Fibroblast of lung (primary cell): ENCODE measurements around the gene FRMD1. TPM values are rescaled to one million over a fixed set of nuclear protein-coding genes. Genes with fewer than 3 reads are reported as not detected.

ENCODE experiments used
- DNase-seq, 2 donors: peaks; one replicate each; pipeline versions ENCODE4 v3.0.0 to v3.0.0-alpha.2; 2010; ENCODE audit warnings: low read depth in 2 of 2
- H2AFZ ChIP-seq: 2 replicates; pipeline ENCODE4 v1.5.1; 2012; ENCODE audit warnings: low read length, control low read depth, inconsistent platforms
- H3K27ac ChIP-seq: 2 replicates; pipeline ENCODE4 v1.5.1; 2011; ENCODE audit warnings: low read length, control low read depth; ENCODE audit not compliant: insufficient read depth
- H3K27me3 ChIP-seq: 2 replicates; pipeline ENCODE4 v1.5.1; 2011; ENCODE audit warnings: mild to moderate bottlenecking, low read length; ENCODE audit not compliant: control insufficient read depth, insufficient read depth
- H3K36me3 ChIP-seq: 2 replicates; pipeline ENCODE4 v1.5.1; 2011; ENCODE audit warnings: low read length; ENCODE audit not compliant: control insufficient read depth, insufficient read depth
- H3K4me1 ChIP-seq: 2 replicates; pipeline ENCODE4 v1.5.1; 2011; ENCODE audit warnings: low read length; ENCODE audit not compliant: control insufficient read depth, insufficient read depth; ENCODE audit errors: extremely low read depth
- H3K4me2 ChIP-seq: 2 replicates; pipeline ENCODE4 v1.5.1; 2011; ENCODE audit warnings: low read length, control low read depth; ENCODE audit not compliant: insufficient read depth; ENCODE audit errors: extremely low read depth
- H3K4me3 ChIP-seq, 4 experiments: fragments of 200-600 bp in 1 of 4; sonication (generic) in 1 of 4; replicated peaks in 1 of 4; 2 replicates each; pipeline ENCODE4 v1.5.1; 2011 to 2016; ENCODE audit warnings: low read length in 4 of 4, low read depth in 3 of 4, mild to moderate bottlenecking in 3 of 4, control low read depth in 2 of 4, inconsistent platforms in 1 of 4, mixed read lengths in 1 of 4; ENCODE audit not compliant: insufficient read depth in 1 of 4; ENCODE audit errors: control extremely low read depth in 1 of 4
- H3K79me2 ChIP-seq: 2 replicates; pipeline ENCODE4 v1.5.1; 2012; ENCODE audit warnings: mild to moderate bottlenecking, low read length, inconsistent platforms; ENCODE audit not compliant: control insufficient read depth, insufficient read depth
- H3K9ac ChIP-seq: 2 replicates; pipeline ENCODE4 v1.5.1; 2011; ENCODE audit warnings: mild to moderate bottlenecking, low read length, control low read depth; ENCODE audit not compliant: insufficient read depth
- H3K9me3 ChIP-seq: 2 replicates; pipeline ENCODE4 v1.5.1; 2012; ENCODE audit warnings: low read depth, low read length; ENCODE audit not compliant: control insufficient read depth, insufficient read depth
- H4K20me1 ChIP-seq: 2 replicates; pipeline ENCODE4 v1.5.1; 2011; ENCODE audit warnings: low read length; ENCODE audit not compliant: control insufficient read depth, insufficient read depth; ENCODE audit errors: extremely low read depth
- CTCF ChIP-seq, 2 donors: IDR thresholded peaks in 1 of 2; conservative IDR thresholded peaks in 1 of 2; 1 replicate in 1 of 2; 2 replicates in 1 of 2; pipeline ENCODE4 v1.5.1; 2011 to 2012; ENCODE audit warnings: low read length in 2 of 2, control low read depth in 1 of 2, inconsistent platforms in 1 of 2, low read depth in 1 of 2, mild to moderate bottlenecking in 1 of 2
- EZH2 ChIP-seq: IDR thresholded peaks from 2 replicates; pipeline ENCODE4 v1.5.1; 2012; ENCODE audit warnings: low read length, control low read depth, mild to moderate bottlenecking; ENCODE audit errors: missing control alignments
- polyA minus RNA-seq: library from RNA; depleted of rRNA, polyadenylated mRNA; stranded (reverse); fragments of >200 nt; gene quantifications from 2 replicates; pipeline ENCODE4 v1.2.3, GENCODE V29; 2011; ENCODE audit warnings: low replicate concordance
- polyA plus RNA-seq, 2 donors: library from polyadenylated mRNA; depleted of rRNA in 1 of 2; stranded (reverse) in 1 of 2; unstranded in 1 of 2; fragments of >200 nt; gene quantifications; 2 replicates each; pipeline ENCODE4 v1.2.1, GENCODE V29; 2011 to 2012; ENCODE audit warnings: missing spikeins in 1 of 2
- total RNA-seq: library from RNA; depleted of rRNA; stranded (reverse); fragments of >200 nt; gene quantifications from 2 replicates; pipeline ENCODE4 v1.2.1, GENCODE V29; 2014

The FRMD1 gene
- total RNA-seq = not detected in 2 replicates
- polyA plus RNA-seq = not detected in 2 replicates
- polyA plus RNA-seq (2012) = not detected in 2 replicates
- polyA minus RNA-seq = not detected in 2 replicates

- Histone ChIP-seq H3K36me3 (no peaks in the 10 kb centered on the region), H4K20me1 (no peaks in the 10 kb centered on the region), H3K79me2 (no peaks in the 10 kb centered on the region), H3K4me2 (no peak within 1 kb of the TSS), H3K9me3 (peaks cover 6% of the 10 kb centered on the region), H3K9ac (no peak within 1 kb of the TSS), H3K4me3 (no peak within 1 kb of the TSS), H3K27me3 (no peaks in the 10 kb centered on the region), H3K4me1 (no peaks in the 10 kb centered on the region), H2AFZ (no peak within 1 kb of the TSS), H3K27ac (no peak within 1 kb of the TSS)
- no peak for DNase-seq
- TF ChIP-seq EZH2 = no peak
- no peak for TF ChIP-seq CTCF (conservative IDR thresholded peaks at IDR 0.05 in 1 of 2, IDR thresholded peaks at IDR 0.05 in 1 of 2; ENCODE audit: low read depth in 1 of 2, low read length in 2 of 2)
Observed at GRCh38 chr6:168078943-168079405, at the start of gene FRMD1. Gene FRMD1 (minus strand): TSS chr6:168079212. CDS start chr6:168079094, 118 bp downstream.

GRCh38 chr6:168128006-168128630 is 49.1 kb upstream of the FRMD1 start:
- H3K9ac ChIP-seq = no peak overlapping the region
- no peak for TF ChIP-seq EZH2
- no peak for TF ChIP-seq CTCF (conservative IDR thresholded peaks at IDR 0.05 in 1 of 2, IDR thresholded peaks at IDR 0.05 in 1 of 2; ENCODE audit: low read depth in 1 of 2, low read length in 2 of 2)
- no peaks in the 10 kb centered on the region for H4K20me1 ChIP-seq
- H3K4me3 ChIP-seq = no peak overlapping the region
- H3K27me3 ChIP-seq = no peaks in the 10 kb centered on the region
- no peak overlapping the region for H3K27ac ChIP-seq
- H2AFZ ChIP-seq = no peak overlapping the region
- DNase-seq = no peak
- peaks cover 2% of the 10 kb centered on the region for H3K4me1 ChIP-seq
- no peaks in the 10 kb centered on the region for H3K79me2 ChIP-seq
- no peaks in the 10 kb centered on the region for H3K36me3 ChIP-seq
- no peak overlapping the region for H3K4me2 ChIP-seq
- no peaks in the 10 kb centered on the region for H3K9me3 ChIP-seq

GRCh38 chr6:168127384-168127868 is 48.4 kb upstream of the FRMD1 start:
- Histone ChIP-seq H3K4me1 (peaks cover 2% of the 10 kb centered on the region), H3K4me2 (no peak overlapping the region), H3K9me3 (no peaks in the 10 kb centered on the region), H3K27me3 (no peaks in the 10 kb centered on the region), H3K9ac (no peak overlapping the region), H4K20me1 (no peaks in the 10 kb centered on the region), H3K79me2 (no peaks in the 10 kb centered on the region), H3K27ac (no peak overlapping the region), H3K36me3 (no peaks in the 10 kb centered on the region), H3K4me3 (no peak overlapping the region), H2AFZ (no peak overlapping the region)
- no peak for DNase-seq
- TF ChIP-seq CTCF (conservative IDR thresholded peaks at IDR 0.05 in 1 of 2, IDR thresholded peaks at IDR 0.05 in 1 of 2; ENCODE audit: low read depth in 1 of 2, low read length in 2 of 2) (no peak), EZH2 (no peak)
